DND-41 (cell line): ENCODE results near the gene TAAR8.
"Not testable (repeated sequence)": the region's sequence is repeated elsewhere in the genome, so short reads cannot be mapped to it uniquely, and the experiment has no call there.

Source experiments
- CTCF ChIP-seq: IDR thresholded peaks from 2 replicates; pipeline ENCODE4 v1.5.1; 2012; ENCODE audit warnings: borderline replicate concordance, low read length, moderate library complexity, mild to moderate bottlenecking; ENCODE audit not compliant: poor library complexity, severe bottlenecking; ENCODE audit errors: extremely low read depth
- EZH2 ChIP-seq: IDR thresholded peaks from 3 replicates; pipeline ENCODE4 v1.6.1; 2012; ENCODE audit warnings: borderline replicate concordance, low read depth, mild to moderate bottlenecking, moderate library complexity, low read length, inconsistent platforms; ENCODE audit not compliant: severe bottlenecking

GRCh38 chr6:132534546-132534945 is 17.9 kb upstream of the TAAR8 start:
- TF ChIP-seq CTCF, EZH2: not testable (repeated sequence)
